ENCODE data around the gene TBC1D8.

- TF ChIP-seq CHD2 (IDR thresholded peaks at IDR 0.05; ENCODE audit: low read depth, low read length) (no peak), CTCF (IDR thresholded peaks at IDR 0.05 in 2 of 3, conservative IDR thresholded peaks at IDR 0.05 in 1 of 3; ENCODE audit: insufficient read depth in 2 of 3, low read depth in 1 of 3, low read length in 3 of 3) (no peak), MAFK (IDR thresholded peaks at IDR 0.05; ENCODE audit: low read length) (no peak), USF2 (CRISPR knock-in tag; IDR thresholded peaks at IDR 0.05) (no peak), CREB1 (IDR thresholded peaks at IDR 0.05) (no peak), CREB1 (CRISPR knock-in tag; IDR thresholded peaks at IDR 0.05) (no peak), HMGN3 (IDR thresholded peaks at IDR 0.05; ENCODE audit: borderline replicate concordance, extremely low read depth, insufficient read length, low read depth, low read length) (no peak), CBX2 (IDR thresholded peaks at IDR 0.05; ENCODE audit: insufficient read depth, low read length, poor library complexity, severe bottlenecking) (no peak), SIX5 (IDR thresholded peaks at IDR 0.05; ENCODE audit: borderline replicate concordance in 1 of 2, insufficient read depth in 1 of 2, low read depth in 1 of 2, low read length in 2 of 2) (no peak), GATA2 (CRISPR knock-in tag; IDR thresholded peaks at IDR 0.05) (no peak), ZNF699 (CRISPR knock-in tag; IDR thresholded peaks at IDR 0.05; ENCODE audit: insufficient replicate concordance) (no peak), PTRF (tag; IDR thresholded peaks at IDR 0.05) (no peak), PHTF2 (CRISPR knock-in tag; IDR thresholded peaks at IDR 0.05) (no peak)
These were observed 143.5 kb downstream of the TBC1D8 start for GRCh38 chr2:101007415-101008345.

Measured in K562 (cell line).